HG02840 (cell line): ENCODE data around the gene LGALS9C.
"Not testable (repeated sequence)": the region's sequence is repeated elsewhere in the genome, so short reads cannot be mapped to it uniquely, and the experiment has no call there.

ENCODE experiments used
- ATAC-seq: cut with Tn5 transposase; IDR thresholded peaks from one replicate; pipeline ENCODE4 v1.9.1; 2021; ENCODE audit warnings: mild to moderate bottlenecking, moderate library complexity, moderate number of reproducible peaks; ENCODE audit not compliant: unreplicated experiment, low FRiP score

The LGALS9C gene

DNA sequence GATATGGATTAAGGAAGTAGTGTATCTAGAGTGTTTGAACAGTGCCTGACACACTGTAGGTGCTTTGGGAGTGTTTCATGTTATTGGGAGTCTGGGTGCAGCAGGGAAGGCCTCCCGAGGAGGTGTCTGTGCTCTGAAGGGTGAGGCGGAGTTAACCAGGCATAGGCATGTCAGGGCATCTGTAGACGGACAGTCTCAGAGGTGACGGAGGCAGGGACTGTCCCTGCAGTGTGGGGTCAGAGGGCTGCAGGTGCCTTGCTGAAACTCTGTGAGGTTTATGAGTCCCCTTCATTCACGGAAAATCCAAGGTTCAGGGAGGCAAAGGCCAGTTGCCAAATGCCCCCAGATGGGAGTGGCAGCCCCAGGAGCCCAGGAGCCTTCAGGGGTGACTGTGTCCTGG lies 778 bp downstream of the LGALS9C start:
- not testable (repeated sequence) for ATAC-seq

DNA sequence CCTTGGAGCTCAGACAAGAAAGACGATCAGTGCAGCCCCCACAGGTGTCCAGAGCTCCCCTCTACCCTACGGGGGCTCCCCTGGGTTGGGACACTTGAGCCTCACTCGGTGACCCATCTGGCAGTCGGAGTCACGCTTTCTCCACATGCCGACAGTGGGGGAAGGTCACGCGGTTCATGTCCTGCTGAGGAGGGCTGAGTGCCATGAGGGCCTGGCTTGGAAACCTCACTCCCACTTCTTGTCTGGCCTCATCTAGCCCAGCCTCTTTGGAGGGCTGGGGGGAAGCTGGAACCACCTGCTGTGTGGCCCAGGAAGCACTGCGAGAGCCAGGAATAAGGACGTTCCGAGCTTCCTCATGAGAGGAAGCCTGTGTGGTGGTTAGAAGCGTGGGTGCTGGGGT lies 1.8 kb downstream of the LGALS9C start:
- ATAC-seq = not testable (repeated sequence)

DNA sequence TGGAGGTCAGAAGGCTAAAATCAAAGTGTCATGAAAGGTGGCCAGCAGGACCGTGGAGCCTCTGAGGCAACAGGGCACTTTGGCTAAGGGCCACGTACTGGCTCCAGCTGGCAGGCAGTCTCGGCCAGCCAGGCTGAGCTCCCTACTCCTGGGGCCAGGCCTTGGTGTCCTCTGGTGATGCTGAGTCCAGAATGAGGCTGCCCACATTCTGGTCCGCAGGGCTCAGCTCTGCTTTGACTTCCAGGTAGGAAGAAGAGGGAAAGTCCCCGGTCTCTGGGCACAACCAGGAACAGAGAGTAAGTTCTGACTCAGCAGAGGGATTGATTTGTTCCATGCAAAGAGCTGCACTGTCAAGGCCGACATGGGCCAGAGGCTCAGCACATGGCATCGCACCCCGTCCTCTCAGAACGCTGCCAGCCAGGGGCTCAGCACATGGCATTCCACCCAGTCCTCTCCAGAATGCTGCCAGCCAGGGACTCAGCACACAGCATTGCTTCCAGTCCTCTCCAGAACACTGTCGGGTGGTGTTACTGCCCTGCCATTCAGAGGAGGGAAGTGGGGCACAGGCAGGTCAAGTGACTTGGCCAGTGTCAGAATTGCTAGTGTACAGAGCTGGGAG lies 2.5 kb downstream of the LGALS9C start:
- not testable (repeated sequence) for ATAC-seq

DNA sequence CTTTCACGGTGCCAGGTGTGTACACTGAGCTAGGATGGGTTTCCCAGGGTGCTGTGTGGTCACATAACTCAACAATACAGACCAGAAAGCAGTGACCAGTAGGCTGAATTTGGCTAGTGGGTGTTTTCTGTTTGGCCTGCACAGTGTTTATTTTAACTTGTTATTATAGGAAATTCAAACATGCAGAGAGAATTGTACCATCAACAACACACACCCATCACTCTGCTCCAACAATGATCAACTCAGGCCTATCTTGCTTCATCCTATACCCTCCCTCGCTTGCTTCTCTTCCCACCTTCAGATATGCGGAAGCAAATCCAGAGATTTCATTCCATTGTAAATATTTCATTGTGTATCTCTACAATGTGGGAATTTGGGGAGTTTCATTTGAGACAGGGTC lies 5.2 kb downstream of the LGALS9C start:
- ATAC-seq = not testable (repeated sequence)

DNA sequence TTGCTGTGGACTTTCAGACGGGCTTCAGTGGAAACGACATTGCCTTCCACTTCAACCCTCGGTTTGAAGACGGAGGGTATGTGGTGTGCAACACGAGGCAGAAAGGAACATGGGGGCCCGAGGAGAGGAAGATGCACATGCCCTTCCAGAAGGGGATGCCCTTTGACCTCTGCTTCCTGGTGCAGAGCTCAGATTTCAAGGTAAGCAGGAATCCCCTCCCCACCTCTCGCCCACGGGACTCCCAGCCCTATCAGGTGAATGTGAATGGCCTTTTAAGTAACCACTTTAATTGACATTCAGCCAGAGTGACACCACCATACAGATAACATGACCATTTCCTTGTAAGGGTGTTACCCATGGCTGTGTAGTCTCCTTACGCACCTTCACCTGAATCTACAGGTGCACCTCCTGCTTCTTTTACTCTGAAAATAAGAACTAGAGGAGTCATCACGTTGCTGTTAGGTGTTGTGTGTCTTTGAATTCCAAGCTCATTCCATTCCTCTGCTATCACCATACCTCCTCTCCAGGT lies 9.4 kb downstream of the LGALS9C start:
- ATAC-seq = not testable (repeated sequence)

DNA sequence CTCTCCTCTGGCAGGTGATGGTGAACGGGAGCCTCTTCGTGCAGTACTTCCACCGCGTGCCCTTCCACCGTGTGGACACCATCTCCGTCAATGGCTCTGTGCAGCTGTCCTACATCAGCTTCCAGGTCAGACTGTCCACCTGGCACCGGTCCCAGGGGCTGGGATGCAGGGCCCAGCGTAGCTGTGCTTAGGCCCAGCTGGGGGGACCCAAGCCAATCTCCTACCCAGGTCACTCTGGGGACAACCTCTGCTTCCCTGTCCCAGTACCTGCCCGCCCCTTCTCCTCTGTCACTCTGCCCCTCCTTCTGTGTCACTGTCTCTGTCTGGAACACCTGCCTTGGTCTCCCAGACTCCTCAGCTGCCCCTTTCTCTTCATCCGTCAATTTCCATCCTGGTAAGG lies 11.0 kb downstream of the LGALS9C start:
- ATAC-seq = not testable (repeated sequence)

DNA sequence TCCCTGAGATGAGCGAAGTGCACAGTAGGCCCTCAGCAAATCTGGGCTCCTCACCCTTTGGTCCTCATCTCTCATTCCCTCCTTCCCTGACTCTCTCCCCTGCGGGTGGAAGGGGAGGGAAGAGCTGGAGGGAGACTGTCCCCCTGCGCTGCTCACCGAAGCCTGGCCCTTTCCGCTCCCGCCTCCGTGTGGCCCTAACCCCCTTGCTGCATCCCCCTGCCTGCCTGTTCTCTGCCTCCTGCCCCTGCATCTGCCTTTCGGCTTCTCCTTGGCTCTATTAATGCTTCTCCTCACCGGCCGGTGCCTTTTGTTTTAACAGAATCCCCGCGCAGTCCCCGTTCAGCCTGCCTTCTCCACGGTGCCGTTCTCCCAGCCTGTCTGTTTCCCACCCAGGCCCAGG lies 12.0 kb downstream of the LGALS9C start:
- not testable (repeated sequence) for ATAC-seq

DNA sequence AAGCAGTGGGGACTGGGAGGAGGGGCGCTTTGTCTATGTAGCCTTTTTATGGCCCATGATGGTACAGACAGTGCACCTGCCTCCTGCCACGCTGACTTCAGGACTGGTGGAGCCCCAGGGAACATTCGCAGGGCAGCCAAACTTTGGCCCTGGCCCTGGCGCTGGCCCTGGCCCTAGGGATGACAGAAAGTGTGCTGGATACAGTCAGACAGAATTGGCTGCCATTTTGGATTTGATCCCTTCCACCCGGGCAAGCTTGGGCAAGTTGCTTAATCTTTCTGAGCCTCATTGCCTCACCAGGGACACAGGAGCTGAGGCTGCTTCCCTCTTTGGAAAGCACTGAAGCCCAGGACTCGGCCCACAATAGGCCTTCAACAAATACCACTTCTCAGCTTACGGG lies 13.4 kb downstream of the LGALS9C start:
- not testable (repeated sequence) for ATAC-seq

DNA sequence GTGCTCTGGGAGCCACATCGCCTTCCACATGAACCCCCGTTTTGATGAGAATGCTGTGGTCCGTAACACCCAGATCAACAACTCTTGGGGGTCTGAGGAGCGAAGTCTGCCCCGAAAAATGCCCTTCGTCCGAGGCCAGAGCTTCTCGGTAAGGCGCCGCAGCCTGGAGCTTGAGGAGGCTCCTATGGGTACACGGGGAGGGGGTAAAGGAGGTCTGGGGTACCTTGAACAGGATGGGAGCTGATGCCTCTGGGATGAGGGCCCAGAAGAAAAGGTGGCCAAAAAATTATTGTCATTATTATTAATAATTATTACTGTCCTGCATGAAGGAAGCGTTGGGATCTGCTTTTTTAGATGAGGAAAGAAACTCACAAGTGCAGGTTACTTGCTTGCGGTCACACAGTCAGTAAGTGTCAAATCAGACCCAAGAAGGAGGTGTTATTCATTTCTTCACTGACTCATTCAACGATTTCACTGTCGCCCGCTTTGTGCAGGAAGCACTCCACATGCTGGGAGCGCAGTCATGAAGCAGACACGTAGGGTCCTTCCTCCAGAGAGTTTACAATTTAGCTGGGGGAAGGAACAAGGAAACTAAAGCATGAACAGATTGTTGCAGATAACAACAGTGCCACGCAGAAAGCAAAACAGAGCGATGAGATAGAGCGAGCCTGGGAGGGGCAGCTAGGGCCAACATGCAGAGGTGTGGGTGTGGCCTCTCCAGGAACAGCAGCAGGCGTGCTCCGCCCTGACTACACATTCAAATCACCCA lies 16.3 kb downstream of the LGALS9C start:
- not testable (repeated sequence) for ATAC-seq

DNA sequence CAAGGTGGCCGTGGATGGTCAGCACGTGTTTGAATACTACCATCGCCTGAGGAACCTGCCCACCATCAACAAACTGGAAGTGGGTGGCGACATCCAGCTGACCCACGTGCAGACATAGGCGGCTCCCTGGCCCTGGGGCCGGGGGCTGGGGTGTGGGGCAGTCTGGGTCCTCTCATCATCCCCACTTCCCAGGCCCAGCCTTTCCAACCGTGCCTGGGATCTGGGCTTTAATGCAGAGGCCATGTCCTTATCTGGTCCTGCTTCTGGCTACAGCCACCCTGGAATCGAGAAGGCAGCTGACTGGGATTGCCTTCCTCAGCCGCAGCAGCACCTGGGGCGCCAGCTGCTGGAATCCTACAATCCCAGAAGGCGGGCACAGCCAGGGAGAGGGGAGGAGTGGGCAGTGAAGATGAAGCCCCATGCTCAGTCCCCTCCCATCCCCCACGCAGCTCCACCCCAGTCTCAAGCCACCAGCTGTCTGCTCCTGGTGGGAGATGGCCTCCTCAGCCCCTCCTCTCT lies 17.7 kb downstream of the LGALS9C start:
- ATAC-seq = not testable (repeated sequence)

DNA sequence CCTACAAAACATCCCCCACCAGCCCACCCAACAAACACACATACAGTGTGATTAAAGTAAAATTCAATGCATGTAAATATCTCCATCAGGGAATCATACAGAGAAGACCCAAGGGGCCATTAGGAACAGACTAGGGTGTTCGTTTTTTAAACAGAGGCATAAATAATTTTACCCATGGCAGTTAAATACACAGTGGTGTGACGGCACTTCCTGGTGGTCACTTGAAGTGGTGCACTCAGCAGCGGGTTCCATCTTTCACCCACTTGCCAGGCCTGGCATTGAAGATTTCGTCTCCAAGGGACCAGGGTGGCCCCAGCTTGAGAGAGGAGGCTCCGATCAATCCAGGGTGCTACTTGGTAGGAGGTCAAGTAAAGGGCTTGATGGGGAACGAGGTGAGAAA lies 20.5 kb downstream of the LGALS9C start:
- not testable (repeated sequence) for ATAC-seq

DNA sequence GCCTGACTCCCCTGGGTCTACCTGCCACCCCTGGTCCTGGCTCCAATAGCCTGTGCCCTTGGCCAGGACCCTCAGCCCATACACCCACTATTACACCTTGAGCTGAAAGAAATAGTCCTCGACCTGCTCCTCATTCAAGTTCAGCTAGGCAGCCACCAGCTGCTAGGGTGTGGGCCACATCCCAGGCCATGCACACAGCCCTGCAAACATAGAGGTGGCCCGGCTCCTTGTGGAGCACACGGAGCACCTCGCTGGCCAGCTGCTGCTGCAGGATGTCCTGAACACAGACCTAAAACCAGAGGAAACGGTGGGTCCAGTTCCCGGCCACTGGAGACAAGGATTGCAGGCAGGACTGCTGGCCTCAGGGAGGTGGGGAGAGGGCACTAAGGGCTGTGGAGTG lies 22.5 kb downstream of the LGALS9C start:
- not testable (repeated sequence) for ATAC-seq

DNA sequence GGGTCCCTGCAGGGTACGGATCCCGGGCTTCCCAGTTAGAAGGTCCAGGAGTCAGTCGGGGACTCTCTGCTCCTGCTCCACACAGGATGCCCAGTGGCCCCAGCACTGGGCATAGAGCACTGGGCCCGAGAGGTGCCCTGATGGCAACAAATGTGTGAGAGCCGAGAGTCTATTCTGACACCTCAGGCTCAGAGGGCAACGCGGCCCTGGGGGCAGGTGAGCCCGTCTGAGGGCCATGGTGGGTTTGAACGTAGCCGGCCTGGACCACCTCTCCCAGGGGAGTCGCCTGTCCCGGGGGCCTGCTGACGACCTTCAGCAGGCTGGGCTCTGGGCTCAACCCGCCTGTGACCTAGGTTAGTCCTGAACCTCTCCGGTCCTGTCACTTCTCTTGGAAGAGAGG lies 23.2 kb downstream of the LGALS9C start:
- ATAC-seq = not testable (repeated sequence)

DNA sequence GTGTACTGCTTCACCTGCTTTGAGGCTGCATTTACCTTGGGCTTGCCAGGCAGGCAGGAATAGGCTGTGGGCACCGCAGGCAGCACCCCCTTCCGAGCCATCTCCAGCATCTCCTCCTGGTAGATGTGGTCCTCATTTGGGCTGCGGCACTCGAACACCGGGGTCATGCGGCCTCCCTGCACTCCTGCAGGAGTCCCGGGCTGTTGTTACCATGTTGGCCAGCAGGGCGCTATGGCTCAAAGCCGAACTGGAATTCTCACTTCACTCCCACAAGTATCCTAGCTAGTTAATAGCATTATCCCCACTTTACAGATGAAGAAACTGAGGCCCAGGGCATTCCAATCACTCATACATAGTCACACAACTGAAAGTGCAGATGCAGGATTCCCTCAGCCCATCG lies 23.7 kb downstream of the LGALS9C start:
- not testable (repeated sequence) for ATAC-seq

DNA sequence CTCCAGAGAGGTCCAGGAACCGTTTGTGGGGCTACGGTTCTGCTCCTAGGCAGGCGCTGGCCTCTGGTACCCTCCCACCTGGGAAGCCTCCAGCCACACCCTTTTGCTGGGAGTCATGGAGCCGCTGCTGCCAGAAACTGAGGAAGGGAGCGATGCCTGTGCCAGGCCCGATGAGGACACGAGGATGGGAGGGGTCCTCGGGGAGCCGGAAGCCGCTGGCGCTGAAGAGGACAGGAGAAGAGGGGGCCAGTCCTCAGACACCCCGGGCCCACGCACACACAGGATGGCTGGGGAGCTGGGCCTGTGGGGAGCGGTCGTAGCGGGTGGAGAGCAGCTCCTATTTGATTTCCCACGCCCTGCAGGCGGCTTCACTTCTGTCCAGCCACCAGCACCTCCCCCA lies 24.2 kb downstream of the LGALS9C start:
- not testable (repeated sequence) for ATAC-seq

DNA sequence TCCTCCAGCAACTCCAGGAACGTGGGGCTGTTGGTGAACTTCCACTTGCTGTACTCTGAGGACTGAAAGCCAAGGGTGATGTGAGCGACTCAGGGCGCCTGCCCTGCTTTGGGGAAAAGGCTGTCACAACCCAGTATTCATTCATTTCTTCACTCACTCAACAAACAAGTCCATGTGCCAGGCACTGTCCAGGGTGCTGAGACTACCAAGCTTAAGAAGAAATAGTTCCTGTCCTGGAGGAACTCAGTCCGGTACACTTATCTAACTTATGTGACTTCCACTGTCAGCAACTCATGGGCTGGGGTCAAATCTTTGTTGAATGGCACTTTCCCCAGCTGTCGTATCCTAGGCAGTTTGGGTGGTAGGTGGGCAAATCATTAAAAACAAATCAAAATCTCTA lies 26.6 kb downstream of the LGALS9C start:
- ATAC-seq = not testable (repeated sequence)

DNA sequence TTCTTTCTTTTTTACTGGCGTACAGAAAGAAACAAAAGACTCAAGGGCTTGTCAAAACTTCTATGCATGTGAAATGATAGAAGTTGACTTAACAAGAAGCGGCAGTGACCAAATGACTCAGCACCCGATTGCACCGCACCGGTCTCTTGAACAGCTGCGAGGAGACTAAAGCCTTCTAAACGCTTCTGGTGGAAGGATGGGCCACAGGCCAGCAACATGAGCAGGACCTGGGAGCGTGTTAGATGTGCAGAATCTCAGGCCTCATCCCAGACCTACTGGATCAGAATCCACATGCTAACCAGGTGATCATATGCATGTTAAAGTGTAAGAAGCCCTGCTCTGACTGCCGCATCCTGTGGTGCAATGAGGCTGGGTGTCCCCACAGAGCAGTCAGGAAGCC lies 31.1 kb downstream of the LGALS9C start:
- not testable (repeated sequence) for ATAC-seq

DNA sequence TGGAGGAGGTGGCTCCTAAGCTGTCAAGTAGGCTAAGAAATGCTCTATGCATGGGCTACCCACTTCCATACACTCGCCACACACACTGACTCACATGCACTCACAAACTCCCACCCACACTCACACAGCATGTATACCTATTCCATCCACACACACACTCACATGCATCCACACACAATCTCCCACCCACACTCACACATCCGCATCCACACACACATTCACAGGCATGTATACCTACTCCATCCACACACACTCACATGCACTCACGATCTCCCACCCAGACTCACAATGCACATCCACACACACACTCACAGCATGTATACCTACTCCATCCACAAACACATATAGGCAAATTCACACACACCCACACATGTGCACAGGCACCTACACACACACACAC lies 32.1 kb downstream of the LGALS9C start:
- not testable (repeated sequence) for ATAC-seq

DNA sequence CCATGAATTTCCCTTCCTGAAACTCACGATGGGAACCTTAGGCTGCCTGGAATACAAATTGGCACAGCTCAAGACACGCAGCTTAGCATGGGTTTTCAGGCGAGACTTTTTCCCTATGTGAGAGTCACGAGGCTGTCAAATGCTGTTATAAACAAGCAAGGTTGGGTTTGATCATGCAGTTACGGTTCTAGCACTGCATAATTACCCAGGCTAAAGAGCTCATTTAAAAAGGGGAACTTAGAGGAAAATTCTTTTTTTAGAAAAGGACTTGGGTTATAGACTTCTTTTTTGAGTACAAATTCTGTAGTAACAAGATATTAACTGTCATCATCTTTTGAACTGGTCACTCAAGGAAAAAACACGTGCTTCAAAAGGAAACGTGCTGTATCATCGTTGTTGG lies 44.5 kb downstream of the LGALS9C start:
- not testable (repeated sequence) for ATAC-seq

DNA sequence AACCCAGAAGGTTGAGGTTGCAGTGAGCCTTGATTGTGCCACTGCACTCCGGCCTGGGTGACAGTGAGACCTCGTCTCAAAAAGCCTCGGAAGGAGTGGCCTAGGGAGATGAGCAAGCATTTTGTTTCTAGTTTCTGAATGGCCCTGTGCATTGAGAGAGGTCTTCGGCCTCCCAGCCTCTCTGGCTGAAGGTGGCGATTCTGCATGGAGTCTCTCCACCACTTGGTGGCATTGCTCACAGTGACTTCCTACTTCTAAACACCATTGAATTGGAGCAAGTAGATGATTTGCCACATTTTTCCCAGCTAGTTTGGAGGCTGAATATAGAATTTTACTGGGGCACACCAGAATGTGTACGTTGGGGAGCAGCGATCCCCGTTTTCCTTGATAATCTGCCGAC lies 48.4 kb downstream of the LGALS9C start:
- ATAC-seq = not testable (repeated sequence)

DNA sequence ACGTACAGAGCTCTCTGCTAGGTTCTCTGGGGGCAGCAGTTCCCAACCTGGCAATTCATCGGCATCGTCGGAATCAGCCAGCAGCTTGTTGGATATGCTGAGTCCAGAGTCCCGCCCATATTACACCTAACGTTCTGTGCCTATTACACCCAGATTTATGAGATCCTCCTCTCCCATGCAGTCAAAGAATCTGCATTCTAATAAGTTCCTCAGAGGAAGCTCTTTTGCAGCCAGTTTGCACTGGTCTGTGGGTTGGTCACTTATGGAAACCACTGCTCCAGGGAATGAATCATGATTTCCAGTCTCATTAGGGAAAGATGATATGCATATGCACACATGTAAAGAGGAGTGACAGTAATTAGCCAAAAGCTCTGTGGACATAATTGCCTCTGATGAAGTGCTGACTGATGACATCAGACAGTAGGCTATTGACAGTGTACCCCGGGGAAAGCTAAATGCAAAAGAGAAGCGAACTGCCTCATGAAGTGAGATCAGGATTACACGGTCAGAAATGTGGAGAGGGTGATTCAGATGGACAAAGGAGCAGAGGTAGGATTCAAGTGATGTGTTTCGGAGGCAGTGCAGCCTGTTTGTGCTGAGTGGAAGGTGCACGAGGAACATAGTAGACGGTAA lies 49.7 kb downstream of the LGALS9C start:
- ATAC-seq = not testable (repeated sequence)
